HG03064 (cell line): Measurements from ENCODE around the gene FBXW8.

Source experiments
- ATAC-seq: cut with Tn5 transposase; IDR thresholded peaks from one replicate; pipeline ENCODE4 v1.9.1; 2021; ENCODE audit warnings: low read depth; ENCODE audit not compliant: unreplicated experiment

FBXW8 gene

GRCh38 chr12:116922194-116922897 is 11.6 kb downstream of the FBXW8 start:
- peak; percentile 51 for ATAC-seq

GRCh38 chr12:116924558-116925453 is 14.1 kb downstream of the FBXW8 start:
- ATAC-seq, result peak; percentile 91

GRCh38 chr12:116926283-116927243 is 15.8 kb downstream of the FBXW8 start:
- ATAC-seq, result no peak

GRCh38 chr12:116927244-116927940 is 16.6 kb downstream of the FBXW8 start:
- ATAC-seq, result no peak

GRCh38 chr12:116928504-116928903 is 17.8 kb downstream of the FBXW8 start:
- no peak for ATAC-seq

- ATAC-seq, result no peak
Measured at GRCh38 chr12:116929885-116930284, 19.1 kb downstream of the FBXW8 start.

- no peak for ATAC-seq
Measured at GRCh38 chr12:116931665-116932064, 20.9 kb downstream of the FBXW8 start.

GRCh38 chr12:116933091-116933490 is 22.3 kb downstream of the FBXW8 start:
- ATAC-seq, result no peak

- ATAC-seq, result no peak
Measured at GRCh38 chr12:116933512-116934246, 22.9 kb downstream of the FBXW8 start.

- ATAC-seq, result no peak
Measured at GRCh38 chr12:116934908-116935705, 24.4 kb downstream of the FBXW8 start.

- ATAC-seq, result no peak
Measured at GRCh38 chr12:116937640-116938039, 26.9 kb downstream of the FBXW8 start.

GRCh38 chr12:116939734-116940133 is 29.0 kb downstream of the FBXW8 start:
- ATAC-seq, result no peak

GRCh38 chr12:116941188-116941587 is 30.4 kb downstream of the FBXW8 start:
- no peak for ATAC-seq

- ATAC-seq, result no peak
Measured at GRCh38 chr12:116943419-116944372, 32.9 kb downstream of the FBXW8 start.

- no peak for ATAC-seq
Measured at GRCh38 chr12:116945886-116946550, 35.3 kb downstream of the FBXW8 start.

GRCh38 chr12:116948298-116948697 is 37.5 kb downstream of the FBXW8 start:
- ATAC-seq, result no peak
